IMR-90 (cell line): Measurements from ENCODE around the gene LYPD3. TPM values are rescaled to one million over a fixed set of nuclear protein-coding genes. Genes with fewer than 3 reads are reported as not detected.

ENCODE experiments used
- ATAC-seq: fragments of 200-7000 bp; cut with Tn5 transposase; 2 replicates; pipeline ENCODE4 v1.9.1; 2020; ENCODE audit warnings: low read depth, mild to moderate bottlenecking, moderate library complexity
- BruUV-seq: library from RNA; stranded (reverse); fragments of 400-500 nt; replicated peaks from 2 replicates; lab custom pipeline; 2021; lab: Mats Ljungman, UMichigan
- CTCF ChIA-PET: fragments of 300-600 bp; formaldehyde crosslinking; extraction: SDS; loops from one replicate; lab custom pipeline; 2021; ENCODE audit warnings: antibody characterized with exemption; lab: Yijun Ruan, JAX
- POLR2A ChIA-PET: fragments of 300-600 bp; sonication (Branson Sonifier 250); formaldehyde crosslinking; loops from one replicate; lab custom pipeline; 2022; ENCODE audit warnings: antibody characterized with exemption; ENCODE audit not compliant: unreplicated experiment; lab: Charles Lee
- DNase-seq: peaks from one replicate; pipeline ENCODE4 v3.0.0; 2013
- H2AFZ ChIP-seq: replicated peaks from 2 replicates; pipeline ENCODE3; 2013; ENCODE audit warnings: low read length, mild to moderate bottlenecking; ENCODE audit not compliant: poor library complexity
- H2AK5ac ChIP-seq: 2 replicates; pipeline ENCODE4 v1.6.1; 2013; ENCODE audit warnings: low read depth, low read length, inconsistent platforms
- H2AK9ac ChIP-seq: replicated peaks from 2 replicates; pipeline ENCODE3; 2013; ENCODE audit warnings: mild to moderate bottlenecking, low read depth, low read length, moderate library complexity; ENCODE audit not compliant: poor library complexity
- H2BK120ac ChIP-seq: 2 replicates; pipeline ENCODE4 v1.6.1; 2013; ENCODE audit warnings: low read depth, low read length, inconsistent platforms
- H2BK15ac ChIP-seq: 3 replicates; pipeline ENCODE4 v1.6.1; 2013; ENCODE audit warnings: low read depth, low read length, inconsistent platforms
- H2BK20ac ChIP-seq: 2 replicates; pipeline ENCODE4 v1.6.1; 2013; ENCODE audit warnings: low read depth, mild to moderate bottlenecking, inconsistent platforms, low read length, moderate library complexity
- H2BK5ac ChIP-seq: 2 replicates; pipeline ENCODE4 v1.6.1; 2013; ENCODE audit warnings: mild to moderate bottlenecking, low read depth, low read length, inconsistent platforms; ENCODE audit not compliant: poor library complexity, severe bottlenecking
- H3K14ac ChIP-seq: replicated peaks from 2 replicates; pipeline ENCODE4 v1.6.1; 2013; ENCODE audit warnings: low read depth, low read length, inconsistent platforms
- H3K18ac ChIP-seq: 2 replicates; pipeline ENCODE4 v1.6.1; 2013; ENCODE audit warnings: low read depth, low read length, control low read depth
- H3K23ac ChIP-seq: 2 replicates; pipeline ENCODE4 v1.6.1; 2013; ENCODE audit warnings: low read depth, low read length, inconsistent platforms
- H3K27ac ChIP-seq: 2 replicates; pipeline ENCODE4 v1.5.1; 2013; ENCODE audit warnings: mild to moderate bottlenecking, control low read depth, low read length; ENCODE audit not compliant: insufficient read depth
- H3K27me3 ChIP-seq: 2 replicates; pipeline ENCODE4 v1.6.1; 2013; ENCODE audit warnings: low read length; ENCODE audit not compliant: control insufficient read depth, insufficient read depth
- H3K36me3 ChIP-seq: 2 replicates; pipeline ENCODE4 v1.6.1; 2013; ENCODE audit warnings: low read length, mixed read lengths; ENCODE audit not compliant: control insufficient read depth, insufficient read depth
- H3K4ac ChIP-seq: 2 replicates; pipeline ENCODE4 v1.6.1; 2013; ENCODE audit warnings: low read depth, low read length, inconsistent platforms
- H3K4me1 ChIP-seq: 2 replicates; pipeline ENCODE4 v1.6.1; 2013; ENCODE audit warnings: low read length, mixed read lengths; ENCODE audit not compliant: control insufficient read depth, insufficient read depth
- H3K4me2 ChIP-seq: 2 replicates; pipeline ENCODE4 v1.6.1; 2013; ENCODE audit warnings: low read depth, mild to moderate bottlenecking, control low read depth, low read length, moderate library complexity
- H3K4me3 ChIP-seq: 2 replicates; pipeline ENCODE4 v1.5.1; 2013; ENCODE audit warnings: low read depth, mild to moderate bottlenecking, control low read depth, low read length, moderate library complexity; ENCODE audit not compliant: insufficient read depth
- H3K56ac ChIP-seq: 2 replicates; pipeline ENCODE4 v1.6.1; 2013; ENCODE audit warnings: low read length, inconsistent platforms; ENCODE audit not compliant: insufficient read depth; ENCODE audit errors: extremely low read depth
- H3K79me1 ChIP-seq, 2 experiments: 2 replicates each; pipeline ENCODE4 v1.6.1; 2013; ENCODE audit warnings: low read length in 2 of 2, inconsistent platforms in 1 of 2, low read depth in 1 of 2
- H3K9ac ChIP-seq: 2 replicates; pipeline ENCODE4 v1.6.1; 2013; ENCODE audit warnings: low read depth, low read length, control low read depth
- H3K9me1 ChIP-seq: 2 replicates; pipeline ENCODE4 v1.6.1; 2013; ENCODE audit warnings: low read length, inconsistent platforms; ENCODE audit not compliant: insufficient read depth
- H3K9me3 ChIP-seq: 2 replicates; pipeline ENCODE4 v1.6.1; 2013; ENCODE audit warnings: low read length; ENCODE audit not compliant: control insufficient read depth, insufficient read depth
- H4K20me1 ChIP-seq: 2 replicates; pipeline ENCODE4 v1.6.1; 2013; ENCODE audit warnings: low read length, inconsistent platforms; ENCODE audit not compliant: insufficient read depth
- H4K5ac ChIP-seq: 2 replicates; pipeline ENCODE4 v1.6.1; 2013; ENCODE audit warnings: mild to moderate bottlenecking, low read depth, low read length, control low read depth
- H4K8ac ChIP-seq, 2 experiments: 2 replicates each; pipeline ENCODE4 v1.6.1; 2013; ENCODE audit warnings: low read depth in 2 of 2, low read length in 2 of 2, control low read depth in 1 of 2, inconsistent platforms in 1 of 2
- H4K91ac ChIP-seq: 2 replicates; pipeline ENCODE4 v1.6.1; 2013; ENCODE audit warnings: low read depth, low read length, inconsistent platforms; ENCODE audit not compliant: insufficient read depth
- BHLHE40 ChIP-seq: fragments of 150-350 bp; IDR thresholded peaks from 2 replicates; pipeline ENCODE4 v1.6.1; 2016; ENCODE audit warnings: mild to moderate bottlenecking, low read depth, low read length
- CEBPB ChIP-seq: IDR thresholded peaks from 2 replicates; pipeline ENCODE4 v1.6.1; 2012; ENCODE audit warnings: low read depth, low read length, improper control_type of control experiment
- CHD1 ChIP-seq: IDR thresholded peaks from 2 replicates; pipeline ENCODE4 v1.6.1; 2012; ENCODE audit warnings: low read depth, low read length, improper control_type of control experiment
- CTCF ChIP-seq: conservative IDR thresholded peaks from 2 replicates; pipeline ENCODE4 v1.5.1; 2012; ENCODE audit warnings: mild to moderate bottlenecking, low read depth, low read length, improper control_type of control experiment
- ELK1 ChIP-seq: fragments of 150-350 bp; IDR thresholded peaks from 2 replicates; pipeline ENCODE4 v1.6.1; 2016; ENCODE audit warnings: low read depth, mild to moderate bottlenecking, low read length, moderate library complexity, borderline replicate concordance
- FOS ChIP-seq: fragments of 150-350 bp; IDR thresholded peaks from 2 replicates; pipeline ENCODE4 v1.6.1; 2016; ENCODE audit warnings: low read depth, low read length
- MAFK ChIP-seq: IDR thresholded peaks from 2 replicates; pipeline ENCODE4 v1.6.1; 2012; ENCODE audit warnings: low read depth, low read length, improper control_type of control experiment
- MAZ ChIP-seq: IDR thresholded peaks from 2 replicates; pipeline ENCODE4 v1.6.1; 2012; ENCODE audit warnings: low read depth, mild to moderate bottlenecking, low read length, improper control_type of control experiment, moderate library complexity, borderline replicate concordance
- MXI1 ChIP-seq: IDR thresholded peaks from 2 replicates; pipeline ENCODE4 v1.6.1; 2012; ENCODE audit warnings: low read depth, mild to moderate bottlenecking, low read length, moderate library complexity, borderline replicate concordance
- NFE2L2 ChIP-seq: fragments of 150-350 bp; IDR thresholded peaks from 2 replicates; pipeline ENCODE4 v1.6.1; 2016; ENCODE audit warnings: low read depth, mild to moderate bottlenecking, low read length
- POLR2A ChIP-seq: IDR thresholded peaks from 2 replicates; pipeline ENCODE4 v1.6.1; 2012; ENCODE audit warnings: mild to moderate bottlenecking, low read depth, low read length
- RAD21 ChIP-seq: IDR thresholded peaks from 2 replicates; pipeline ENCODE4 v1.6.1; 2012; ENCODE audit warnings: low read length, improper control_type of control experiment
- RCOR1 ChIP-seq: IDR thresholded peaks from 2 replicates; pipeline ENCODE4 v1.6.1; 2012; ENCODE audit warnings: mild to moderate bottlenecking, low read length, improper control_type of control experiment; ENCODE audit not compliant: insufficient replicate concordance
- RFX5 ChIP-seq: IDR thresholded peaks from 2 replicates; pipeline ENCODE4 v1.8.0; 2012; ENCODE audit warnings: low read depth, mild to moderate bottlenecking, low read length, moderate library complexity
- SMC3 ChIP-seq: fragments of 150-350 bp; IDR thresholded peaks from 2 replicates; pipeline ENCODE4 v1.6.1; 2016; ENCODE audit warnings: low read depth, mild to moderate bottlenecking, antibody characterized with exemption, low read length, moderate library complexity
- WGBS, 2 experiments: methylation state at CpG; one replicate each; pipeline versions ENCODE4 v1.1.5 to v1.1.7; 2013; ENCODE audit warnings: missing lambda C conversion rate in 2 of 2; ENCODE audit not compliant: insufficient read length in 1 of 2; ENCODE audit errors: extremely low coverage in 2 of 2; 5-methylcytosine and 5-hydroxymethylcytosine counted together
- dilution Hi-C: fragments of 300-500 bp; cut with HindIII; formaldehyde crosslinking; loops from one replicate; pipeline ENCODE4 v1.14.3; 2018; ENCODE audit warnings: low sequenced_read_pairs; ENCODE audit not compliant: unreplicated experiment
- in situ Hi-C: fragments of 300-500 bp; cut with MboI; formaldehyde crosslinking; loops from 3 replicates; pipeline ENCODE4 v1.14.3; 2019; ENCODE audit warnings: low sequenced_read_pairs, inconsistent platforms, mixed read lengths
- intact Hi-C: fragments of 100-400 bp; cut with micrococcal nuclease; formaldehyde crosslinking; loops from 2 replicates; pipeline ENCODE4 v1.10.0; 2022
- polyA plus RNA-seq, 3 experiments: library from polyadenylated mRNA; depleted of rRNA; stranded (reverse); fragments of >200 nt; gene quantifications; 2 replicates each; pipeline ENCODE4 v1.2.3, GENCODE V29; 2012; ENCODE audit warnings: low replicate concordance in 1 of 3
- total RNA-seq: library from RNA; depleted of rRNA; stranded (reverse); fragments of >200 nt; gene quantifications from 2 replicates; pipeline ENCODE4 v1.2.3, GENCODE V29; 2012
- TF ChIP-seq, protein P1 (sequence below): fragments of 150-350 bp; IDR thresholded peaks from 2 replicates; pipeline ENCODE4 v1.6.1; 2017; ENCODE audit warnings: mild to moderate bottlenecking, antibody characterized with exemption, low read length, low read depth

Gene LYPD3
- total and polyA plus RNA-seq, 2 of the 4 experiments (the other 2 are of a cell fraction): 0.18 to 1.1 TPM

DNA sequence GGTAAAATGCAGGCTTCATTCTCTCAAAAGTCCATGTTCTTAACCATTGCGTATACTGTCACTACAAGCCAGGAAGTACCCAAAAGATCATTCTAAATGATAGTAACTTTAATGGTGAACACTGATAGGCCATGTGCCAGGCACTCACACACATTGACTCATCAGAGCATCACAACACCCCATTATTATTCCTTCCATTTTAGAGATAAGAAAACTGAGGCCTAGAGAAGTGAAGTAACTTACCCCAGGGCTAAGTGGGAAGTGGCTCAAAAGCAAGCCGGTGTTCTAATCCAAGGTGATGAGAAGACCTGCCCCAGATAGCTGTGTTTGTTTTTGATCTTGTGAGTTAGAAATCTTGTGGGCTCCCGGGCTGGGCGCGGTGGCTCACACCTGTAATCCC is 40.5 kb upstream of the LYPD3 start:
- ATAC-seq: no peak
- Histone ChIP-seq H4K91ac (no peak overlapping the region), H3K4me1 (peaks cover 4% of the 10 kb centered on the region; the same call in 1 of the 2 replicates), H3K9me3 (no peaks in the 10 kb centered on the region), H3K4me3 (no peak overlapping the region), H4K8ac (no peak overlapping the region), H3K18ac (no peak overlapping the region), H3K9me1 (0 out of 2 replicates have a peak, but pooled peaks cover 3% of the 10 kb centered on the region), H3K14ac (no peak overlapping the region), H3K36me3 (peaks cover 20% of the 10 kb centered on the region), H3K9ac (no peak overlapping the region), H2AFZ (no peak overlapping the region), H2BK15ac (no peak overlapping the region), H3K4me2 (no peak overlapping the region), H2BK120ac (no peak overlapping the region), H2BK20ac (no peak overlapping the region), H3K27ac (no peak overlapping the region), H2AK5ac (no peak overlapping the region), H2AK9ac (no peak overlapping the region), H3K27me3 (no peaks in the 10 kb centered on the region), H3K4ac (no peak overlapping the region), H2BK5ac (no peak overlapping the region), H4K5ac (no peak overlapping the region), H3K56ac (no peak overlapping the region), H3K79me1 (peaks cover 0 to 19% of the 10 kb centered on the region in 2 experiments; a peak in 3 of 4 replicates), H3K23ac (no peak overlapping the region), H4K20me1 (no peaks in the 10 kb centered on the region)
- intact Hi-C loops (no loop called here), dilution Hi-C loops (no loop called here), in situ Hi-C loops (no loop called here)
- ChIA-PET CTCF (no interaction called here), POLR2A (no interaction called here)
- TF ChIP-seq RAD21 (no peak), RFX5 (no peak), RCOR1 (no peak), POLR2A (no peak), BHLHE40 (no peak), CEBPB (no peak), FOS (no peak), MAZ (no peak), MAFK (no peak), MXI1 (no peak), ELK1 (no peak), NFE2L2 (no peak), CHD1 (no peak), CTCF (no peak), SMC3 (no peak)
- TF ChIP-seq, protein P1, sequence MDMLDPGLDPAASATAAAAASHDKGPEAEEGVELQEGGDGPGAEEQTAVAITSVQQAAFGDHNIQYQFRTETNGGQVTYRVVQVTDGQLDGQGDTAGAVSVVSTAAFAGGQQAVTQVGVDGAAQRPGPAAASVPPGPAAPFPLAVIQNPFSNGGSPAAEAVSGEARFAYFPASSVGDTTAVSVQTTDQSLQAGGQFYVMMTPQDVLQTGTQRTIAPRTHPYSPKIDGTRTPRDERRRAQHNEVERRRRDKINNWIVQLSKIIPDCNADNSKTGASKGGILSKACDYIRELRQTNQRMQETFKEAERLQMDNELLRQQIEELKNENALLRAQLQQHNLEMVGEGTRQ: no peak
- 100% methylated on average over 3 of the region's 5 CpGs; no CpG with 5 or more reads in 1 of the 2 experiments for WGBS, 2 experiments
- DNase-seq: no peak
- BruUV-seq: no TSS peak
